Measurements from ENCODE around the gene DSCAML1.
"Not testable (repeated sequence)": the region's sequence is repeated elsewhere in the genome, so short reads cannot be mapped to it uniquely, and the experiment has no call there.

Gene DSCAML1

GRCh38 chr11:117794772-117795629 lies 2.0 kb downstream of the DSCAML1 start:
- no peak for DNase-seq (ENCODE audit: low spot score)

GRCh38 chr11:117794135-117794534 lies 2.9 kb downstream of the DSCAML1 start:
- no peak for DNase-seq (ENCODE audit: low spot score)

GRCh38 chr11:117793583-117793982 lies 3.4 kb downstream of the DSCAML1 start:
- DNase-seq (ENCODE audit: low spot score) = no peak

- DNase-seq (ENCODE audit: low spot score) = no peak
Measured at GRCh38 chr11:117792992-117793391, 4.0 kb downstream of the DSCAML1 start.

- DNase-seq (ENCODE audit: low spot score) = no peak
Measured at GRCh38 chr11:117792241-117792640, 4.8 kb downstream of the DSCAML1 start.

GRCh38 chr11:117790279-117790678 lies 6.7 kb downstream of the DSCAML1 start:
- no peak for DNase-seq (ENCODE audit: low spot score)

GRCh38 chr11:117789241-117789640 lies 7.8 kb downstream of the DSCAML1 start:
- DNase-seq (ENCODE audit: low spot score) = no peak

- no peak for DNase-seq (ENCODE audit: low spot score)
Measured at GRCh38 chr11:117786135-117786870, 10.7 kb downstream of the DSCAML1 start.

- no peak for DNase-seq (ENCODE audit: low spot score)
Measured at GRCh38 chr11:117782101-117782500, 14.9 kb downstream of the DSCAML1 start.

- DNase-seq (ENCODE audit: low spot score) = no peak
Measured at GRCh38 chr11:117781627-117782026, 15.4 kb downstream of the DSCAML1 start.

- DNase-seq (ENCODE audit: low spot score) = no peak
Measured at GRCh38 chr11:117780456-117780855, 16.6 kb downstream of the DSCAML1 start.

GRCh38 chr11:117774553-117774952 lies 22.5 kb downstream of the DSCAML1 start:
- DNase-seq (ENCODE audit: low spot score) = no peak

- DNase-seq (ENCODE audit: low spot score) = no peak
Measured at GRCh38 chr11:117772360-117772759, 24.7 kb downstream of the DSCAML1 start.

- no peak for DNase-seq (ENCODE audit: low spot score)
Measured at GRCh38 chr11:117771841-117772240, 25.2 kb downstream of the DSCAML1 start.

- no peak for DNase-seq (ENCODE audit: low spot score)
Measured at GRCh38 chr11:117771197-117771596, 25.8 kb downstream of the DSCAML1 start.

GRCh38 chr11:117770061-117770460 lies 27.0 kb downstream of the DSCAML1 start:
- no peak for DNase-seq (ENCODE audit: low spot score)

- no peak for DNase-seq (ENCODE audit: low spot score)
Measured at GRCh38 chr11:117769533-117769932, 27.5 kb downstream of the DSCAML1 start.

- no peak for DNase-seq (ENCODE audit: low spot score)
Measured at GRCh38 chr11:117768506-117768905, 28.5 kb downstream of the DSCAML1 start.

- no peak for DNase-seq (ENCODE audit: low spot score)
Measured at GRCh38 chr11:117767071-117767470, 29.9 kb downstream of the DSCAML1 start.

GRCh38 chr11:117766576-117766975 lies 30.4 kb downstream of the DSCAML1 start:
- DNase-seq (ENCODE audit: low spot score) = no peak

- no peak for DNase-seq (ENCODE audit: low spot score)
Measured at GRCh38 chr11:117766026-117766425, 31.0 kb downstream of the DSCAML1 start.

- no peak for DNase-seq (ENCODE audit: low spot score)
Measured at GRCh38 chr11:117765068-117765467, 31.9 kb downstream of the DSCAML1 start.

- not testable (repeated sequence) for DNase-seq (ENCODE audit: low spot score)
Measured at GRCh38 chr11:117763465-117763864, 33.6 kb downstream of the DSCAML1 start.
